HCT116 (cell line): ENCODE data around the gene PTPRF.

Source experiments
- CTCF ChIP-seq, 3 experiments: fragments of 200-600 bp in 1 of 3; sonication (generic) in 1 of 3; IDR thresholded peaks in 2 of 3; conservative IDR thresholded peaks in 1 of 3; 2 replicates each; pipeline ENCODE4 v1.5.1; 2012 to 2017; ENCODE audit warnings: low read depth in 2 of 3, low read length in 2 of 3, antibody characterized with exemption in 1 of 3, borderline replicate concordance in 1 of 3, control low read depth in 1 of 3, mild to moderate bottlenecking in 1 of 3, mixed read lengths in 1 of 3, mixed run types in 1 of 3, moderate library complexity in 1 of 3; ENCODE audit not compliant: insufficient read depth in 1 of 3
- ELF1 ChIP-seq: IDR thresholded peaks from 2 replicates; pipeline ENCODE4 v1.6.1; 2012; ENCODE audit warnings: low read depth, borderline replicate concordance
- EZH2 ChIP-seq: fragments of 200-600 bp; sonication (generic); IDR thresholded peaks from 2 replicates; pipeline ENCODE4 v1.6.1; 2017; ENCODE audit warnings: antibody characterized with exemption, mixed run types
- POLR2A ChIP-seq: IDR thresholded peaks from 2 replicates; pipeline ENCODE4 v1.7.0; 2011; ENCODE audit warnings: borderline replicate concordance; ENCODE audit not compliant: insufficient read depth, insufficient read length; ENCODE audit errors: extremely low read depth
- POLR2AphosphoS5 ChIP-seq: IDR thresholded peaks from 2 replicates; pipeline ENCODE4 v1.6.1; 2011; ENCODE audit warnings: mild to moderate bottlenecking, low read depth, low read length, moderate library complexity
- RAD21 ChIP-seq: IDR thresholded peaks from 2 replicates; pipeline ENCODE4 v1.6.1; 2012; ENCODE audit warnings: low read depth, mild to moderate bottlenecking
- SIN3A ChIP-seq: IDR thresholded peaks from 2 replicates; pipeline ENCODE4 v1.6.1; 2012; ENCODE audit warnings: low read depth
- YY1 ChIP-seq: IDR thresholded peaks from 2 replicates; pipeline ENCODE4 v1.6.1; 2011; ENCODE audit warnings: low read length, low read depth, moderate library complexity, mild to moderate bottlenecking; ENCODE audit not compliant: insufficient replicate concordance; ENCODE audit errors: extremely low read depth
- ZBTB33 ChIP-seq: IDR thresholded peaks from 2 replicates; pipeline ENCODE4 v1.6.1; 2011; ENCODE audit warnings: mild to moderate bottlenecking, low read length, moderate library complexity; ENCODE audit not compliant: insufficient replicate concordance; ENCODE audit errors: extremely low read depth

GRCh38 chr1:43584204-43584603 is 53.5 kb downstream of the PTPRF start:
- TF ChIP-seq CTCF (IDR thresholded peaks at IDR 0.05 in 2 of 3, conservative IDR thresholded peaks at IDR 0.05 in 1 of 3; ENCODE audit: borderline replicate concordance in 1 of 3, insufficient read depth in 1 of 3, low read depth in 2 of 3, low read length in 2 of 3) = no peak
- no peak for TF ChIP-seq ELF1
- no peak for TF ChIP-seq SIN3A
- no peak for TF ChIP-seq ZBTB33
- no peak for TF ChIP-seq POLR2AphosphoS5
- TF ChIP-seq RAD21 = no peak
- TF ChIP-seq POLR2A = no peak
- no peak for TF ChIP-seq EZH2
- TF ChIP-seq YY1 = no peak
